Putamen (tissue), 1 donor: Measurements from ENCODE around the gene CNTN5.

Source experiments
- DNase-seq: peaks from one replicate; pipeline ENCODE4 v3.0.0-alpha.2; 2016; ENCODE audit warnings: low spot score

Gene CNTN5

DNA sequence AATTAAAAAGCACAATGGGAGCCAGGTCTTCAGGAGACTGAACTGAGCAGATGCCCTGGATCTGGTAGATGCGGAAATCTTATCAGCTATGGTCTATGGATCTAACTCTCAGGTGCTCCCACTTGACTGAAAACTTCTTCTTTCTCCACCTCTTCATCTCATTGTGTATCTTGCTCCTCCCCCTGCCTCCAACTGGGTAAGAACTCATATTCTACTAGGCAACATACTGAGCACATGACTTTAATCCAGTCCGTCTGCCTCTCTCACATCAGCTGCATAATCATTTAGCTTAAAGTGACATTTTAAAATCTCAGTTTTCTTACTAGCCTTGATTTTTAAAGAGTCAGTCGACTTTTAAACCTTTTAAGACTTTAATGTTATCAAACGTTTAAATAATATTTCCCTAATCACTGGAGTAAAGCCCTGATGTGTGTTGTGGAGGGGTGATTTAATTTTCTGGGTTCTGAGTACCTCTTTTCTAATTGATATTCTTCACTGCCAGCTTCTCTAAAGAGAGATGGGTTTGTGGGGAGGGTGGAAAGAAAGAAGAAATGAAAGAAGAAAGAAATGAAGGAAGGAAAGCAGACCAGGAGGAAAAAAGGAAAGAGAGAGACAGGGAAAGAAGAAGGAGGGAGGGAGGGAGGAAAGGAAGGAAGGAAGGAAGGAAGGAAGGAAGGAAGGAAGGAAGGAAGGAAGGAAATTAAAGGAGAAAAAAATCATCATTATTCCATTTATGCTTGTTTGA, 1073.5 kb downstream of the CNTN5 start:
- no peak for DNase-seq

DNA sequence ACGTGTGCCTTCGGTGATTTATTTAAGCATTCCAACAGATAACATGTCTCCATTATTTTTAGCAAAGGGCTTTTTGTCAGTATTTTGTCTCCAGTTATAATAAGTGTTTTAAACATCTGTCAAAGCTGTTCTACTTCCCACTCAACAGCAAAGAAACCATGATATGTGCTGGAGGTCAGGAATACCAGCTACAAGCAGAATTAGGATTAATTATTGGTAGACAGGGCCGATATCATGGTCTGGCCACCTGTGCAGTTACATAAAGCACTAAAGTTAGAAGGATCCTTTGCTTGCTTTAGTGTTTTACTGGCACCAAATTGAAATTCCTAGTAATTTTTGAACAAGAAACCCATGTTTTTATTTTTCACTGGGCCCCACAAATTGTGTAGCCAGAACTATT, 1075.1 kb downstream of the CNTN5 start:
- no peak for DNase-seq

DNA sequence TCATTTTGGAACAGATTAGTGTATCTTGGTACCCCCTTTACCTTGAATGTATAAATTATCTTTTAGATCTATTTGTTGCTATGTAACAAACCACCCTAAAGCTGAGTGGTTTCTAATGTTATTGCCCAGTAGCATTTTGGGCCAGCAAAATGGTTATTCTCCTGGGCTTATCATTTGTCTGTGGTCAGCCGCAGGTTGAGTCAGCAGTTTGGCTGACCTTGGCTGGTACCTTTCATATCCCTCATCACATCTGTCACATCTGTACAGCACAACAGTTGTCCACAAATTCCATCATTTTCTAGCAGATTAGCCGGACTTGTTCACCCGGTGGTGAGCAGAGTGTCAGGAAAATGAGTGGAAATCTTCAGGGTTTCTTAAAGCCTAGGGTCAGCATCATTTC, 1077.8 kb downstream of the CNTN5 start:
- DNase-seq, result no peak

DNA sequence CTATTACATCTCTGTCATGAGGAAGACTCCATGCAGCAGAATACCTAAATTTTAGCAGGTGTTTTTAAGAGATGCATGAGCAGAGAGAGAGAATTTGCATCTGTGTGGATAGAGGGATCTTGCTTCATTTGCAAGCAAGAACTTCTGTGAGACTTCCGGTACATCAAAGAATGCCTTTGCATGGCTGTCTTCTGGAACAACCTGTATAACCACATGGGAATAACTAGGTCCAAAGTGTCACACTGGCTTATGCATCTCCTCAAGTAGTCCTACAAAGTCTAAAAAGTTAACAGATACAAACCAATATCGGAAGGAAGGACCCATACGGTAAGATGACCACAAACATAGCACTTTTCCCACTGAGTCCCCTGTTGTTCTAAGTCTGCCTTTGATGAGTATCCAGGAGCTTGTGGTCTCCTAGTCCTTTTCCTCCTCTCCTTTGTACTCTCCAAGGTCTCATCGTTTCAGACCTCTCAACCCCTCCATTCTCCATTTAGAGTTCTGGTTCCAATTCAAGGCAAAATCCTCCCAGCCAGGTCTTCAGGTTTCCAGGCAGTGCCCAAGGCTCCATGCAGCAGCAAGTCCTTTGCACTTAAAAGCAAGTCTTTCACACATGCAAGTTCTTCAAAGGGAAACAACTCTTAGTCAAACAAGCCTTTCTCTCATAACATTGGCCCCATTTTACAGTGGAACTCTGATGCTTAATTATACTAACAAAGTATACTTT, 1084.7 kb downstream of the CNTN5 start:
- DNase-seq, result no peak

DNA sequence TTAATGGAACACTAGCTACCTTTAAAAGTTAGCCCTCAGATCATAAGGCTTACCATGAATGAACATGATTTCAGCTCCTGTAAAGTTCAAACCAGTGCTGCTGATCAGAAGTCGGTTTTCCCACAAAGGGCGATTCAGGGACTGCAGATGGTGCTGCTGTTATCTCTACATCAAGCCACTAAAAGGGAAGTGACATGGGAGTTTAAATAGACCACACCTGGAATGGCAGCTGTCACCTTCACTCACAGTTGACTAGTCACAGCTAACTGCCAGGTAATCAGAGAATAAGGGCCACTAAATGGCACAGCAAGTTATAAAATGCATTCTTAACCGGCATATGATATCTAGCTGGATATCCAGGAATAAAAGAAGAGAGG, 1085.2 kb downstream of the CNTN5 start:
- no peak for DNase-seq

DNA sequence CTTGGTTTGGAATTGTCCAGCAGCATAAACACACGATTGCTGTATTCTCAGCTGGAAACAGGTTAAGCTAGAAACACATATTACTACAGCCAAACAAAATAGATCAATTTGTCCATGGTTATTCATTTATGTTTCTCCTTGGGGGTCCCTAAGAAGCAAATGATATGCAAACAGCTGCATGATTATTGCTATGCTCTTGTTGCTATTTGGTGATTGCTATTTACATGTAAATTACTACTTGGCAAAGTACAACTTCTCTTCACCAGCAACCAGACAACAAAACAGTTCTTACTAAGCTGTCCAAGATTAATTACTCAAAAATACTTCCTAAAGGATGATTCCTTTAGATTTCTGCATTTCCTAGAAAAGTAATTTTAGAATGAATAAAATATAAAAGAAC, 1098.4 kb downstream of the CNTN5 start:
- DNase-seq, result no peak

DNA sequence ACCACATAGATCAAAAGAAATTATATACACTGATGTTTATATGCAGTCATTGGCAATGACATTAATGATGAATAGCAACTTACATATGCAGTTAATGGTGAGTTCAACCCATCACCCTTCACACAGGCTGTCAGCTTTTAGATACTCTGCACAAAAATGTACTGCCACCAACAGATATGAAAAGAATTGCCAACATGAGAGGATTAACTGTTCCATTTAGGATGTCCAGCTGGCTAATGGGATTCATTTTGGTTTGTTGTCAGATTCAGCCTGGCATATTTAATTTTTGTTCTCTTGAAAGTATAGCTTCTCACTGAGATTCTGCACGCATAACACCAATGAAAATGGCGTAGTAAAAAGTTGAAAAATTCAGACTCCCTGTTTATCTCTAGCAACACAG, 1112.4 kb downstream of the CNTN5 start:
- no peak for DNase-seq

DNA sequence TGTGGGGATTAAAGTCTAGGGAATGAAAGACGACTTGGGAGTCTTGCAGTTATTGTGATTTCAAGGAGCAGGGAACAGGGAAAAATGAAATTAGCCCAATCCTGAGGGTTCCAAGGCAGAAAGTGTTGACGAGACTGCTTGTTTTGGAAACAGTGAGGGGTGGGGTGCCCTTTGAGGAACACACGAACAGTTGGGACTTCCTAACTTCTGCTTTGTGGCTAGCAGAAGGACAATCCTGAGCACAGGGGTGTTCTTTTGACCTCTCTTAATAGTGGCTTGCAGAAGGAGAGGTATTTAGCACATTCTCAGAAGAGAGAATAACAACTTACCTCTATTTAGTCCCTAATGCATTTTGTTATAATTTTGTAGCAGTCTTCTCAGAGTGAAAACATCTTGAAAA, 1120.5 kb downstream of the CNTN5 start:
- DNase-seq, result no peak

DNA sequence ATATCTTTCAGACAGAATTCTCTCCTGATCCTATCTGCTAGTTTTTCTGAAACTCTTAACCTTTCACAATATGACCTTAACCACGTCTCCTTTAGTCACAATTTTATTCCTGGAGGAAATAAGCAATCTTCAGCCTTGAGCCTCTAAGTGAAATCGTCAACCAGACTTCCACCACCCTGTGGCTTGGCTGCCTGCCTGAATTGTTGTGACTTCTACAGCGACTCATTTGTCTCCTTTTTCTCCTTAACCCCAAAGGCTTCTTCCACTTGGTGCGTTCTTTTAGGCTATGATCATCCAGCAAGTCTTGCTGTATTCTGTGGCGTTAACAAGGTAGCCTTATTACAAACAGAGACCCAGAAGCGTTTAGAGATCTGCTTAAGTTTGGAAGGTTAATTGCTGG, 1131.2 kb downstream of the CNTN5 start:
- no peak for DNase-seq

DNA sequence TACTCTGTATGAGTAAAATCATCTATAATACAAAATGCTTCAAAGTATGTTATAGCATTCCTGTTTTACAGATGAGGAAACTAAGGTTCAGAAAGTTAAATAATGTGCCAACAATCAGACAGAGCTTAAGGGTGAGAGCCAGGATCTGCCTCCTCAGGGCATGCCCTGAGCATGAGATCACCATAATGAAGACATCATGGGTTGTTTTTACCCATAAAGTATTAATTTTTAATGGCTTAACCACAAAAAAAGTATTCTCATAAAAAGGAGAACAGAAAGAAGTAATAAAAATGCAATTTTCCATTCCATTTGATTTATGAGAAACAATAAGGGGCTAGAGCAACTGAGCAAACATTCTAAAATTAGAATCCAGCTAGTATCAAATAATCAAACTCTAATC, 1132.0 kb downstream of the CNTN5 start:
- no peak for DNase-seq

DNA sequence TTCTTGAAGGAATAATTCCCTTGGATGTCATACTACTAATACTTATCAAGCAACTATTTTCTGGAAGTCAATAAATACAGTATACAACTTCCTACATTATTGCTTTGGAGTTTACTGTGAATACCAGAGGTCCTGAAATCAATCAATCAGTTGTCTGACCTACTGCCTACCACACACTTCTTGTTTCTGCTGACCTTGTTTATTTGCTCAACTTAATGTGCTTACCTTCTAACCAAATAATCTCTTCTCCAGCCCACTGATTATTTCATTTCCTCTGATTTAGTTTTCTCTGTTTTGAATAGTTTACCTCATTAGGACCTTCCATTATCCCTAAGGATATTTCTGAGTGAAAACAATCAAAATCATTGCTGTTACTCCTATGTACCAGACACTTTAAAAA, 1142.7 kb downstream of the CNTN5 start:
- no peak for DNase-seq

DNA sequence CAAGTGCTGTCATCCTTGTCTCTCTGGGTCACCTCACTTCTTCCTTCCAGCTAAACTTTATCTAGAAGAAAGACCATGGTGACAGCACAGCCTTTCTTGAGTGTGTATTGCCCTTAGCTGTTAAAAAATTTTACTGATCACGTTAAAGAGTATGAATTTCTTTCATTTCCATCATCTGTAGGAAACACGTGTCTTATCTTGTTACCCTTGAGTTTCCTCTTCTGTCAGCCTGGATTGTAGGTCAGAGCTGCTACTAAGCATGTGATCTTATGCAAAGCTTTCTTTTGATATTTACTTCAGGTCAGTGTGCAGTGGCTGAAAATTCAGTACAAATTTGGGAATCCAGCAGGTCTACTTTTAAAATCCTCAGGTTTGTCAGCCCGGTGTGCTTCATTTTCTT, 1154.1 kb downstream of the CNTN5 start:
- DNase-seq, result no peak

DNA sequence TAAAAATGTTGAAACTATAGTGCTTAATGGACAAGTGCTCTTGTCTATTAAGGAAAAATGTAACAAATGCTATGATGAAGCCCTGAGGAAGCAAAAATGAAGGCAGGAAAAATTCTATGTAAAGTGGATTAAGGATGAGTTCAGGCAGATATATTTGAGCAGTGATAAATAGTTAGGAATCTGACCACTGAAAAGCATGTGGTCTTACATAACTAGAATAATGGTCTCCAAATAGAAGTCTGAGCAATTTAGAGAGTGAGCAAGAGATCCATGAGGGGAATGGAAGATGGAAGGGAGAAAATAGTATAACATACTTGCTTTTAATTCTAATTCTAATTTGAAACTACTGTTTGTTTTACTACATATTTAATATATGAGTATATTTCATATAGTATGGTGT, 1155.7 kb downstream of the CNTN5 start:
- no peak for DNase-seq

DNA sequence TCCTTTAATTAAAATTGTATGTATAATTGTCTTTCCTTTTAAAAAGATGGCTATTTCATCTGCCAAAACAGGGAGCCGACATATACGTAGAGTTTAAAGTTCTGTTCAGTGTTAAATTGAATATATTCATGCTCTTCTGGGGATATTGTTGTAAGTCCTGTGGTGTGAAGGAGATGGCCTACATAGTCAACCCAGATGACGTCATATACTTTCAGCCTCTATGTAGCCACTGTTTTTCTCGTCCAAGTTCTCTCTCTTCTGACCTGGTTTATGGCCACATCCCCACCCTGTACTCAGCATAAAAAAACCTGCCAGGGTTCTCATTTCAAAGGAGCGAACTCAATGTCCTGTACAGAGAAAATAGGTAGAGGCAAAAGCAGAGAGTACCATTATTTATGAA, 1156.9 kb downstream of the CNTN5 start:
- DNase-seq, result no peak

DNA sequence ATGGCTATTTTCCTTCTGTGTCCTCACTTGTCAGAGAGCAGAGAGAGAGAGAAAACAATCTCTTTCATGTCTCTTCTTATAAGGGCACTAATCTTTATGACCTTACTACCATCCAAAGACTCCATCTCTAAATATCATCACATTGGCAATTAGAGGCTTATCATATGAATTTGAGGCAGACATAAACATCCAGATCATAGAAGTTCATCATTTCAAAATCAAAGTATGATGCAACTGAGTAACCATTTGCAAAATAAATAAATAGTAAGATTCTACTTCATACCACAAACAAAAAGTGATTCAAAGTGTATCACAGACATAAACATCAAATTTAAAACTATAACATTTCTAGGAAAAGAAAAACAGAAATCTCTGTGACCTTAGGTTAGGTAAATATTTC, 1161.6 kb downstream of the CNTN5 start:
- DNase-seq, result no peak

DNA sequence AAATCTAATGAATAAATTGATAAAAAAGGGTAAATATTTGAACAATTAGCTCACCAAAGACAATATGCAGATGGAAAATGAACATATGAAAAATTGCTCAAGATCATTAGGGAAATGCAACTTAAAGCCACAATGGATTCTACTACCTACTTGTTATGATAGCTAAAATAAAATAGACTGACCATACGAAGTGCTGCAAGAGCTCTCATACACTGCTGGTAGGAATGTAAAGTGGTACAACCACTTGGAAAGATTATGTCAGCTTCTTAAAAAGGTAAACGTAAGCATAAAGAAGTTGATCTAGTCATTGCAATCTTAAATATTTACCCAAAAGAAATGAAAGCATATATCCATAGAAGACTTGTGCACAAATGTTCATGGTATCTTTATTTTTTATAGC, 1162.2 kb downstream of the CNTN5 start:
- no peak for DNase-seq

DNA sequence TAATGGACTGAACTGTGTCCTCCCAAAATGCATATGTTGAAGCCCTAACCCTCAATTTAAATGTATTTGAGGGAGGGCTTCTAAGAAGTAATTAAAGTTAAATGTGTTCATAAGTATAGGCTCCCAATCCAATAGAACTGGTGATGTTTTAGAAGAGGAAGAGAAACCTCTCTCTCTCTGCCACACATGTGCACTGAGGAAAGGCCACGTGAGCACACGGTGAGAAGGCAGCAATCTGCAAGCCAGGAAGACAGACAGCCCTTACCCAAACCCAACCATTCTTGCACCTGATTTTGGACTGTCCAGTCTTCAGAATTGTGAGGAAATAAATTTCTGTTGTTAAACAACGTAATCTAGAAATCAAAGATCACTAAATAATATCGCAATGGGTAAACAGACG, 1164.8 kb downstream of the CNTN5 start:
- DNase-seq, result no peak

DNA sequence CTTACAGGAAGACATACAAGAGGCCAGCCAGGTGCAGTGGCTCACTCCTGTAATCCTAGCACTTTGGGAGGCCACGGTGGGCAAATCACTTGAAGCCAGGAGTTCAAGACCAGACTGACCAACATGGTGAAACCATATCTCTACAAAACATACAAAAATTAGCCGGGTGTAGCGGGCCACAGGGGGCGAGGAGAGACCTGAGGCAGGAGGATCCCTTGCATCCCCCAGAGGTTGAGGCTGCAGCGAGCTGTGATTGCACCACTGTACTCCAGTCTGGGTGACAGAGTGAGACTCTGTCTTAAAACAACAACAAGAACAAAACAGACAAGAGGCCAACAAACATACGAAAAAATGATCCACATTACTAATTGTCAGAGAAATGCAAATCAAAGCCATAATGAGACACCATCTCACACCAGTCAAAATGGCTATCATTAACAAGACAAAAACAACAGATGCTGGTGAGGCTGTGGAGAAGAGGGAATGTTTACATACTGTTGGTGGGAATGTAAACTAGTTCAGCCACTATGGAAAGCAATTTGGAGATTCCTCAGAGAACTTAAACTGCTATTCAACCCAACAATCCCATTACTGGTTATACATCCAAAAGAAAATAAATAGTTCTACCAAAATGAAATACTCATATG, 1167.5 kb downstream of the CNTN5 start:
- DNase-seq, result no peak

DNA sequence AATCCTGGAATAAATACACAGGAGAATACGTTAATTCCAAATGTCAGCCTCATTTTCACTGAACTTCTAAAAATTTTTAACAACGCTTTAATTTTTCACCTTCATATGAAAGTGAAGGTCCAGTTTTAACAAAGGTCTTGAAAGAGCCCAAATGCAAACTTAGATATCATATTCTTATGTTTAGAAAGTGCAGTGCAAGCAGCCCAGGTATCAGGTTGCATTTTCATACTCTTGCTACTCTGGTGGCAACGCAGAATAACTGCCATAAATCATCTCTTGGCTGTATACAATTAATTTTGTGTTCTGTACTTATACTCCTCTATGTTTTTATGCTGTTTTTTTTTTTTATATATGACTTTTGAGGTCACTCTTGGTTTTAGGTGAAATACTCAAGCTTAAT, 1169.6 kb downstream of the CNTN5 start:
- no peak for DNase-seq

DNA sequence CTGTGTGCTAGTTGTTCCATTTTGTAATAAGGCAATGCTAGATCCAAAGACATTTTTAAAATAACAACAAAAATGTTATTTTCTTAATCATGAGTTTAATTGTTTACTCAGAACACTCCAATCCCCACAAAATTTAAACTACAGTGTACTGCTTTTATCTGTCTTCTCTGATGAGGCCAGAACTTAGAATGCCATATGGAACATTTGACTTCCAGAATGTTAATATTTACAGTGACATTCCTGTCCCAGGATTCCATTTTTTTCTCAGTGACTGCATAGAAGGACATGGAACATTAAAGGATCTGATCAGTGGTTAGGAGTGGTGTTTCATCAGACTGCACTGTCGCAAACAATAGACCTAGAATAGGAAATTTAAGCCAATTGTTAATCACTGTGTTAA, 1171.4 kb downstream of the CNTN5 start:
- DNase-seq, result no peak

DNA sequence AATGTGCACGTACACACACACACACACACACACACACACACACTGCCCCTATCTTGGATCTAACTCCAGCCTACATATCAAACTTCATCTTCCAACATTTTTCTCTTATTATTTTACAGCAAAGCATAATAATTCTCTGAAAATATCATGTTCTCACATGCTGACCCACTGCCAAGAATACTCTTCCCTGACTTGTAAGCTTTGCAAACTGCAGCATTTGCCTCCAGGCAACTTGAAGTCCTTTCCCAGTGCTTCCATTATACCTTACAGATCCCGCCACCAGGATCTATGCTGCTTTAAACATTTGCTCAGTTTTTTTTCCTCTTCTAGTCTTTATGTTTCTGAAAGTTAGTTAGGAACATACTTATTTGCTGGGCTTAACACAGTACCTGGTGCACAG, 1183.0 kb downstream of the CNTN5 start:
- no peak for DNase-seq

DNA sequence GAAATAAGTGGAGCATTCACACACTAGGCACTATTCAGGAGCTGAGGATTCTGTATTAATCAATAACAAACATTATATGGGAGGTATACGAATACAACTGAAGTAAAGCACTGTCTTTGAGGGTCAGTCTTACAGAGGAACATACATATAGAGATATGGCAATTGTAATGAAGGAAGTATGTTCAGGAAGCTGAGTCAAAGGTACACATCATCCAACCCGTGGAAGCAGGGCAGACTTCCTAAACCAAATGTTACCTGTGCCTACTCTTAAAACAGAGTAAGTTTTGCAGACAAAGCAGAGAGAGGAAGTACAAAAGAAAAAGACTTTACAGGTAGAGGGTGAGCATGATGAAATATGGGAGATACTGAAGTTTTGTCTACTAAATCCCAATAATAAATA, 1185.2 kb downstream of the CNTN5 start:
- no peak for DNase-seq

DNA sequence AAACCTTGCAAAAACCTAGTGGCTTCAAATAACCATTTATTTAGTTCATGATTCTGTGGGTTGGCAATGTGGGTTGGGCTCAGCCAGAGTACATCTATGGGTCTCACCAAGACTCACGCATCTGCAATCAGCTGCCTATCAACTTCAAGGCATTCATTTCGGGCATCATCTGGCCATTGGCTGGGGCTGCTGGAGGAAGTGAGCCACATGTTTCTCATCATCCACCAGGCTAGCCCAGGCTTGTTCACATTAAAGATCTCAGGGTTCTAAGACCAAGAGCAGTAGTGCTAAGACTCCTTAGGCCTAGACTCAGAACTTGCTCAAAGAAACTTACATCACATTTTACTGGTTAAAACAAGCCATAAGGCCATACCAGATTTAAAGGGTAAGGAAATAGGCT, 1187.5 kb downstream of the CNTN5 start:
- DNase-seq, result no peak

DNA sequence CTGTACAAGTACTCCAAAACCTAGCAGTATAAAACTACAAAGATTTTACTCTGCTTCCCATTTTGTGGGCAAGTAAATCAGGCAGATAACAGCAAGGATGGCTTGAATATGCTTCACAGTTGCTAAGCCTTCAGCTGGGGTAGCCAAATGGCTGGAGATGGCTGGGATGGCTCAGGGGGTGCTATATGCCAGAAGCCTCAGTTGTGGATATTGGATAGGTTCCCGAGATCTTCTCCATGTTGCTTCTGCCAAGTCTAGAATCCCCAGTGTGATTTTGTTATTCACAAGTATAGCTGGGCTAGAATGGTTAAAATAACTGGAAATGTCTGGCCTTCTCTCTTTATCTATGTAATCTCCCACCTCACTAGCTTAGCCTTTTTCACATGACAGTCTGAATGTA, 1194.0 kb downstream of the CNTN5 start:
- no peak for DNase-seq
